MM.1S (cell line): ENCODE results near the gene CPNE7.

Experiments used
- EZH2 ChIP-seq: fragments of 300-600 bp; sonication (generic); optimal IDR thresholded peaks from 2 replicates; pipeline ENCODE3; 2017; ENCODE audit warnings: low read depth, mild to moderate bottlenecking, antibody characterized with exemption, low read length, mixed read lengths
- EZH2phosphoT487 ChIP-seq: fragments of 300-600 bp; sonication (generic); IDR thresholded peaks from 2 replicates; pipeline ENCODE4 v1.6.1; 2018; ENCODE audit warnings: antibody characterized with exemption, low read length
- TF ChIP-seq, protein P1 (sequence below): fragments of 300-600 bp; sonication (generic); IDR thresholded peaks from 2 replicates; pipeline ENCODE4 v1.5.1; 2016; ENCODE audit warnings: antibody characterized with exemption, low read length, mixed read lengths

DNA sequence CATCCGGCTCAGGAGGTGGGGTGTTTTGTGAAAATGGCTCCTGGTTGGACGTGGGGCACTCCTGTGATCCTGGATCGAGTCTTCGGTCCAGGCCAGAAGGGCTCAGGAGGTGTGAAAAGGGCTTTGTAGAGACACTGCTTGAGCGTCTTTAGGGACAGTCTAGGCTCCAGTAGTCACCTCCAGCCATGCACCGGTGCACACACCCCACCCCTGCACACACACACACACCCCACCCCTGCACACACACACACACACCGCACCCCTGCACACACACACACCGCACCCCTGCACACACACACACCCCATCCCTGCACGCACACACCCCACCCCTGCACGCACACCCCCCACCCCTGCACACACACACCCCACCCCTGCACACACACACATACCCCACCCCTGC is 62.9 kb downstream of the CPNE7 start:
- TF ChIP-seq, protein P1, sequence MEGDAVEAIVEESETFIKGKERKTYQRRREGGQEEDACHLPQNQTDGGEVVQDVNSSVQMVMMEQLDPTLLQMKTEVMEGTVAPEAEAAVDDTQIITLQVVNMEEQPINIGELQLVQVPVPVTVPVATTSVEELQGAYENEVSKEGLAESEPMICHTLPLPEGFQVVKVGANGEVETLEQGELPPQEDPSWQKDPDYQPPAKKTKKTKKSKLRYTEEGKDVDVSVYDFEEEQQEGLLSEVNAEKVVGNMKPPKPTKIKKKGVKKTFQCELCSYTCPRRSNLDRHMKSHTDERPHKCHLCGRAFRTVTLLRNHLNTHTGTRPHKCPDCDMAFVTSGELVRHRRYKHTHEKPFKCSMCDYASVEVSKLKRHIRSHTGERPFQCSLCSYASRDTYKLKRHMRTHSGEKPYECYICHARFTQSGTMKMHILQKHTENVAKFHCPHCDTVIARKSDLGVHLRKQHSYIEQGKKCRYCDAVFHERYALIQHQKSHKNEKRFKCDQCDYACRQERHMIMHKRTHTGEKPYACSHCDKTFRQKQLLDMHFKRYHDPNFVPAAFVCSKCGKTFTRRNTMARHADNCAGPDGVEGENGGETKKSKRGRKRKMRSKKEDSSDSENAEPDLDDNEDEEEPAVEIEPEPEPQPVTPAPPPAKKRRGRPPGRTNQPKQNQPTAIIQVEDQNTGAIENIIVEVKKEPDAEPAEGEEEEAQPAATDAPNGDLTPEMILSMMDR: no peak
- TF ChIP-seq EZH2 (no peak), EZH2phosphoT487 (no peak)
